ENCODE data around the gene SGCD.

GRCh38 chr5:156327296-156327695 is 332 bp downstream of the SGCD start:
- TF ChIP-seq, protein P1, sequence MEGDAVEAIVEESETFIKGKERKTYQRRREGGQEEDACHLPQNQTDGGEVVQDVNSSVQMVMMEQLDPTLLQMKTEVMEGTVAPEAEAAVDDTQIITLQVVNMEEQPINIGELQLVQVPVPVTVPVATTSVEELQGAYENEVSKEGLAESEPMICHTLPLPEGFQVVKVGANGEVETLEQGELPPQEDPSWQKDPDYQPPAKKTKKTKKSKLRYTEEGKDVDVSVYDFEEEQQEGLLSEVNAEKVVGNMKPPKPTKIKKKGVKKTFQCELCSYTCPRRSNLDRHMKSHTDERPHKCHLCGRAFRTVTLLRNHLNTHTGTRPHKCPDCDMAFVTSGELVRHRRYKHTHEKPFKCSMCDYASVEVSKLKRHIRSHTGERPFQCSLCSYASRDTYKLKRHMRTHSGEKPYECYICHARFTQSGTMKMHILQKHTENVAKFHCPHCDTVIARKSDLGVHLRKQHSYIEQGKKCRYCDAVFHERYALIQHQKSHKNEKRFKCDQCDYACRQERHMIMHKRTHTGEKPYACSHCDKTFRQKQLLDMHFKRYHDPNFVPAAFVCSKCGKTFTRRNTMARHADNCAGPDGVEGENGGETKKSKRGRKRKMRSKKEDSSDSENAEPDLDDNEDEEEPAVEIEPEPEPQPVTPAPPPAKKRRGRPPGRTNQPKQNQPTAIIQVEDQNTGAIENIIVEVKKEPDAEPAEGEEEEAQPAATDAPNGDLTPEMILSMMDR (IDR thresholded peaks at IDR 0.05): no peak
- no peak for TF ChIP-seq POLR2A (IDR thresholded peaks at IDR 0.05; ENCODE audit: low read depth)
- no peak for TF ChIP-seq POLR2AphosphoS5 (IDR thresholded peaks at IDR 0.05)
- TF ChIP-seq EP300 (IDR thresholded peaks at IDR 0.05): no peak
